GM19467 (cell line): ENCODE measurements around the gene AHCYL2.

ENCODE experiments used
- ATAC-seq: cut with Tn5 transposase; IDR thresholded peaks from one replicate; pipeline ENCODE4 v1.9.1; 2021; ENCODE audit warnings: mild to moderate bottlenecking, moderate library complexity; ENCODE audit not compliant: unreplicated experiment

The AHCYL2 gene

GRCh38 chr7:129224251-129225205 is at the start of gene AHCYL2:
Gene AHCYL2, plus strand, starts transcription at chr7:129225030.
- ATAC-seq = peak; percentile 89

- ATAC-seq = no peak
Measured at GRCh38 chr7:129176916-129177710, 47.7 kb upstream of the AHCYL2 start.

GRCh38 chr7:129184981-129185670 is 39.7 kb upstream of the AHCYL2 start:
- ATAC-seq = no peak

- no peak for ATAC-seq
Measured at GRCh38 chr7:129186749-129187260, 38.0 kb upstream of the AHCYL2 start.

GRCh38 chr7:129187681-129188371 is 37.0 kb upstream of the AHCYL2 start:
- ATAC-seq = no peak

GRCh38 chr7:129188372-129188891 is 36.4 kb upstream of the AHCYL2 start, which contains the start of gene SMO:
Gene SMO, plus strand, starts transcription at chr7:129188633. Its CDS starts 519 bp downstream, at chr7:129189152.
- no peak for ATAC-seq

- no peak for ATAC-seq
Measured at GRCh38 chr7:129188892-129189660, 35.8 kb upstream of the AHCYL2 start.

GRCh38 chr7:129189661-129190310 is 35.0 kb upstream of the AHCYL2 start:
- ATAC-seq = no peak

- no peak for ATAC-seq
Measured at GRCh38 chr7:129191272-129191671, 33.6 kb upstream of the AHCYL2 start.

GRCh38 chr7:129193892-129194291 is 30.9 kb upstream of the AHCYL2 start:
- no peak for ATAC-seq

- ATAC-seq = no peak
Measured at GRCh38 chr7:129197771-129198170, 27.1 kb upstream of the AHCYL2 start.

GRCh38 chr7:129199406-129199805 is 25.4 kb upstream of the AHCYL2 start:
- ATAC-seq = no peak

- ATAC-seq = no peak
Measured at GRCh38 chr7:129202058-129202777, 22.6 kb upstream of the AHCYL2 start.

- ATAC-seq = no peak
Measured at GRCh38 chr7:129203050-129203741, 21.6 kb upstream of the AHCYL2 start.

- ATAC-seq = no peak
Measured at GRCh38 chr7:129205126-129205818, 19.6 kb upstream of the AHCYL2 start.

GRCh38 chr7:129205987-129206785 is 18.6 kb upstream of the AHCYL2 start:
- no peak for ATAC-seq
